GM12801 (cell line): ENCODE data around the gene EXOG.

Experiments used
- TF ChIP-seq, protein P1 (sequence below): IDR thresholded peaks from one replicate; pipeline ENCODE4 v1.5.1; 2011; ENCODE audit warnings: control low read depth; ENCODE audit not compliant: insufficient read length; ENCODE audit errors: extremely low read depth

Gene EXOG

DNA sequence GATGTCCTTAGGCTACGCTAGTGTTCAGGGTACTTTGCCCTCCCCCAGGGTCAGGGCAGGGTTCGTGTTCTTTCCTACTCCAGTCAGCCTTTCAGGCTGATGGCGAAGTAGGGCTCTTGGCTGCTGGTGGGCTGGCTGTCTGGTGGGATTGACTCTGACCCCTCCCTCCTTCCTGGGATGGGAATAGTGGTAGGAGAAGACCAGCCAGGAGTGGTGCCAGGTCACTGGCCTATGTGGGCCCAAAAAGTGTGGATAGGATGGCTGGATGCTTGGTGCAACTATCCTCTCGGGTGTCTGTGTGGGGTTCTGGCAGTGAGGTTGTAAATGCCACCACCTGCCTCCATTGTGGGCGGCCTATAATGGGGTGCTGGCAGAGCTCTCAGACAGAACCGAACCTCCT, 20.4 kb upstream of the EXOG start:
- TF ChIP-seq, protein P1, sequence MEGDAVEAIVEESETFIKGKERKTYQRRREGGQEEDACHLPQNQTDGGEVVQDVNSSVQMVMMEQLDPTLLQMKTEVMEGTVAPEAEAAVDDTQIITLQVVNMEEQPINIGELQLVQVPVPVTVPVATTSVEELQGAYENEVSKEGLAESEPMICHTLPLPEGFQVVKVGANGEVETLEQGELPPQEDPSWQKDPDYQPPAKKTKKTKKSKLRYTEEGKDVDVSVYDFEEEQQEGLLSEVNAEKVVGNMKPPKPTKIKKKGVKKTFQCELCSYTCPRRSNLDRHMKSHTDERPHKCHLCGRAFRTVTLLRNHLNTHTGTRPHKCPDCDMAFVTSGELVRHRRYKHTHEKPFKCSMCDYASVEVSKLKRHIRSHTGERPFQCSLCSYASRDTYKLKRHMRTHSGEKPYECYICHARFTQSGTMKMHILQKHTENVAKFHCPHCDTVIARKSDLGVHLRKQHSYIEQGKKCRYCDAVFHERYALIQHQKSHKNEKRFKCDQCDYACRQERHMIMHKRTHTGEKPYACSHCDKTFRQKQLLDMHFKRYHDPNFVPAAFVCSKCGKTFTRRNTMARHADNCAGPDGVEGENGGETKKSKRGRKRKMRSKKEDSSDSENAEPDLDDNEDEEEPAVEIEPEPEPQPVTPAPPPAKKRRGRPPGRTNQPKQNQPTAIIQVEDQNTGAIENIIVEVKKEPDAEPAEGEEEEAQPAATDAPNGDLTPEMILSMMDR: no peak

DNA sequence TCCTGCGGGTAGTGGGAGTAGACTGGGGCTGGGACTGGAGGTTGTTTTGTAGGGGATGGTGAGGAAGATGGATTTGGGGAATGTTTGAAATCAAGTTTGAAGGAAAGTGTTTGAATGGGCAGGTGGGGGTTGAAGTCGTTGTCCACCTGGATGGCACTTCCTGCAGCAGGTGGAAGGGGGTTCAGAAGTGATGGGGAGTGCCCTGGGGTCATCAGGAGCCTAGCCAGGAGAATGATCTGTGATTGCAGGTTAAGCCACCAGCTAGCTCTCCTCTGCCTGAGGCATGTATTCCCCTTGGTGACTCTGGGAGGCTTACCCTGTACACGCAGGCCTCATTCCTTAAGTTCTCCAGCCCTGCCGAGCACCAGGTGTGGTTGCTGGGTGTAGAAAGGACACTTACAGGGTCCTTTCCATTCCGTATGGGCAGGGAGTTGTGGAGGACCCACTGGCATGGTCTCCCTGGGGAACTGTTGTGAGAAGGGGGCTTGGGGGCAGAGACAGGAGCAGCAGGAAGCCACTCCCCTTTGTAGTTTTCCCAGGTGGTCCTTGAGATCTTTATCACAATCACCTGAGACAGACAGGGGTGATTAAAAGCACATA, 19.9 kb upstream of the EXOG start:
- TF ChIP-seq, protein P1: no peak

DNA sequence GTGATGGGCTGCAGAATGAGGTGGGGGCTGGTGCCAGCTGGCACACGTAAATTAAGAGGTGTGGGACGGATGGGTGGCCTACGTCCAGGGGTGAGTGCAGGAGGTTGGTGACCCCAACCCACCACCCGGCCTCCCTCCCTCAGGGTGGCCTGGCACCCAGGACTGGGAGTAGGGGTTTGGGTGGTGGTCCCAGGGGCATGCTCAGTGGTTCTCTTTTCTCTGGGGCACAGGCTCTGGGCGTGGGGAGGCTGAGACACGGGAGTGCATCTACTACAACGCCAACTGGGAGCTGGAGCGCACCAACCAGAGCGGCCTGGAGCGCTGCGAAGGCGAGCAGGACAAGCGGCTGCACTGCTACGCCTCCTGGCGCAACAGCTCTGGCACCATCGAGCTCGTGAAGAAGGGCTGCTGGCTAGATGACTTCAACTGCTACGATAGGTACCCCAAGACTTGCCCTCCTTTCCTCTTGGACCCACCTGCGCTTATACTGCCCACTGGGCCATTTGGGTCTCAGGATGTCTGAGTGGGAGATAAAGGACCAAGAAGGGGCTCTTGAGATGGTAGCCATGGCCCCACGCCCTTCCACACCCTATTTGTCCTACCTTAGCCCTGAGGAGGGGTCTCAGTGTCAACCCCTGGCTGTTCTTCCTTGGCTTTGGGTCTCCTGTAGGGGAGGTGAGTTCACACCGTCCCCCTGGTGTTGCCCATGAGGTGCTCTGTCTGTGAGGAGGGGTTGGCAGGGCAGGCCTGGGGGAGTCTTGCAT, 18.9 kb upstream of the EXOG start:
- TF ChIP-seq, protein P1: no peak

DNA sequence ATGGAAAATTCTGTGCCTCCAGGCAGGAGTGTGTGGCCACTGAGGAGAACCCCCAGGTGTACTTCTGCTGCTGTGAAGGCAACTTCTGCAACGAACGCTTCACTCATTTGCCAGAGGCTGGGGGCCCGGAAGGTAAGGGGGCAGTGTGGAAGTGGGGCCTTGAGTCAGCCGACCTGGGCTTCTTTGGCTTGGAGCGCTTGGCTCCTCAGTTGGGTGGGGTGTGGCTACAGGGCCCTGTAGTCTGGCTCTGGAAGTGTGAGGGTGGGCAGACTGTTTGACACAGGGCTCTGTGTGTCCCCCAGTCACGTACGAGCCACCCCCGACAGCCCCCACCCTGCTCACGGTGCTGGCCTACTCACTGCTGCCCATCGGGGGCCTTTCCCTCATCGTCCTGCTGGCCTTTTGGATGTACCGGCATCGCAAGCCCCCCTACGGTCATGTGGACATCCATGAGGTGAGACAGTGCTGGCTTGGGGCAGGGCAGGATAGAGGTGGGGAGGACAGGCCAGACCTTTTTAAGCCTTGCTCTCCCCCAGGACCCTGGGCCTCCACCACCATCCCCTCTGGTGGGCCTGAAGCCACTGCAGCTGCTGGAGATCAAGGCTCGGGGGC, 18.2 kb upstream of the EXOG start:
- TF ChIP-seq, protein P1: no peak

DNA sequence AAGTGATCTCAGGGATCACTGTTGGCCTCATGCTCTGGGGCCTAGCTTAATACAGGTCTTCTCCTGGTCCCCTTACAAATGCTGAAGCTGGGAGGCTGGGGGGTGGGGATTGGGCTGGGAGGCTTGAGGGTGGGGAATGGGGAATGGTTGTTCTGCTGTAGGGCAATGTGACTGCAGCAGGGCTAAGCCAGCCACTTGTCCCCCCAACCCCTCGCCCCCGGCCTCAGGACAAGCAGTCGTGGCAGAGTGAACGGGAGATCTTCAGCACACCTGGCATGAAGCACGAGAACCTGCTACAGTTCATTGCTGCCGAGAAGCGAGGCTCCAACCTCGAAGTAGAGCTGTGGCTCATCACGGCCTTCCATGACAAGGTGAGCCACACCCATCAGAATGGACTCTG, 17.2 kb upstream of the EXOG start:
- TF ChIP-seq, protein P1: no peak

DNA sequence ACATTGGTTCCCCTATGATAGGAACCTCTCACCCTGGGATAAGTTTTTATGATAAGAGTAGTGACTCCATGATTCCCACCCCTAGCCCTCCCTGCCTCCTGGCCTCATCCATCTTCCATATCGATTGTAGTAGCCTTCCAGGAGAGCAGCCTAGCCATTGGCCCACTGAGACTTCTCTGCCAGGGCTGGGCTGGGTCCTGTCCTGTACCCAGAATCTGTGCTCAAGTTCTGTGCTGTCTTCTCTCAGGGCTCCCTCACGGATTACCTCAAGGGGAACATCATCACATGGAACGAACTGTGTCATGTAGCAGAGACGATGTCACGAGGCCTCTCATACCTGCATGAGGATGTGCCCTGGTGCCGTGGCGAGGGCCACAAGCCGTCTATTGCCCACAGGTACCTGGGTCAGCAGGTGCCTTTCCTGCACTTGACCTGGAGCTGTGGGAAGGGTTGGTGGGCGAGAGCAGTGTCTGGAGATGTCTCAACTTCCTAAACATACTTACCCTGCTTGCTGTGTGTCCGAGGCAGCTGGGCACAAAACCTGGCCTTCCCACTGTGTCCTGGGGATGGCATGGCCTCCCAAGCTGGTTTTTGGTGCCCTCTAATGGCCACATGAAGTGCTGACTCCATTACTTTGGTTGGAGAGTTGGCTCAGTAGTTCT, 16.6 kb upstream of the EXOG start:
- TF ChIP-seq, protein P1: no peak

DNA sequence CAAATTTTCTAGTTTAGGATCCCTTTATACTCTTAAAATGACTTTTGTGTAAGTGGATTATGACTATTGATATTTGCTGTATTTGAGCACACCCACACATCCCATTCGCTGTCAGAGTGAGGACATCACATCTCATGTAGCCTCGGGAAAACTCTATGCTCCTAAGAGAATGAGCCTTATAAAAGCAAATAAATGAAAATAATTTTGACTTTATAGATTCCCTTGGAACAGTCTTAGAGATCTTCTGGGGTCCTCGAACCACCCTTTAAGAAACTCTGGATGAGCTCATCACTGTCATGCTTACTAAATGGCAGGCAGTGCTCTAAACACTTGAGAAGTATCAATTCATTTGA, 16.1 kb upstream of the EXOG start:
- TF ChIP-seq, protein P1: no peak
